VCaP (cell line): ENCODE data around the gene ELK3.

Experiments
- H3K27ac ChIP-seq: fragments of 450-650 bp; 2 replicates; pipeline ENCODE4 v1.5.1; 2017
- CTCF ChIP-seq: fragments of 450-650 bp; conservative IDR thresholded peaks from 2 replicates; pipeline ENCODE4 v1.5.1; 2017; ENCODE audit warnings: mild to moderate bottlenecking, moderate library complexity

ELK3 gene

DNA sequence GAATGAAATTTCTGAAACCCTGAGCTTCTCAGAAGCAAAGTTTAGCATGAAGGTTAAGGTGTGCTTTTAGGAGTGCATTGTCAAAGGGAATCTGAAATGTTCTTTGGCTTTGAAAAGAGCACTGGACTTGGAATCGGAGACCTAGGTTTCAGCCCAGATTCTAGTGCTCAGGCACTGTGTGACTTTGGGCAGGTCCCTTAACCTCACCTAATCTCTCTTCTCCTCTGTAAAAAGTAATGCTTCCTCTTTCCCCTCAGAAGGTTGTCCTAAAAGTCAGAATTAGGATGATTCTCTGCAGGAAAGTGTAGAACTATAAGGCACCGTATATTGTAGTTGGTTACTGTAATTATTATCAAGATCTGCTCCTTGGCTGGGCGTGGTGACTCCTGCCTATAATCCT is 38.0 kb upstream of the ELK3 start:
- TF ChIP-seq CTCF, result no peak
- H3K27ac ChIP-seq, result no peak overlapping the region

DNA sequence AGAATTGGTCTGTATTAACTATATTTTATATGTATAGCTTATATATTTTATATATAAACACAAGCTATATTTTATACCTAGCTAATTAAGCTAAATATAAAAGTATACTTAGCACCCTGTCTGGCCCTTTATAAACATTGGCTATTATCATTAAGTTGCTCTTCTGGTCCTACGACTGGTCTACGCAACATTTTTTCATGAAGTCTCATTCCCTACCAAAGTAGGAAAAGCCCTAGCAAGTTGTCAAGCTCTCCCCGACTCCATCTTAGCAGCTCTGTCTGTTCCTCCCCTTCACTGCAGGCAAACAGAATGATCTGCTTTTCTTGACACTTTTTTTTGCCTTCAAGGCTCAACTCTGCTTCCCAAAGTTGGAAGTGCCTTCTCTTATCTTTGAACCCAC is 36.7 kb upstream of the ELK3 start:
- no peak for TF ChIP-seq CTCF
- no peak overlapping the region for H3K27ac ChIP-seq

GRCh38 chr12:96164951-96165811 is 29.0 kb upstream of the ELK3 start:
- H3K27ac ChIP-seq, result no peak overlapping the region
- TF ChIP-seq CTCF, result no peak

- TF ChIP-seq CTCF, result no peak
- H3K27ac ChIP-seq, result no peak overlapping the region
These were observed 27.4 kb upstream of the ELK3 start for GRCh38 chr12:96166765-96167164.

DNA sequence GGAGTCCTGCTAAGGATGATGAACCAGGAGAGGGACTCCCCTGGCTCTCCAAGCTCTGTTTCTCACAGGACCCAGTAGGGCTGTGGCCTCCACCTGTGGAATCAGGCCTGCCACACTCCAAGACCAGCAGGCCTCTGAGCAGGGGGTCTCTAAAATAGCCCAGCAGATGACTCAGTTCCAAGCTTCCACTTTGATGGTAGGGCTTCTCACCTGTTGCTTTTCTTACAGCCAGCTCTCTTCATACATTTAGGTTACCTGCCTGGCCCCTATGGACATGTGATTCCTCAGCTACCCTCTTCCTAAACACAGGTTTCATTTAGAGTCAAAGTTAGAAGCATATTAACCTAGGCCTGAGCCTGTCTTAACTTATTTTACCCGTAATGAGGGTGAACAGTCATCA is 26.7 kb upstream of the ELK3 start:
- no peak overlapping the region for H3K27ac ChIP-seq
- no peak for TF ChIP-seq CTCF

- no peak for TF ChIP-seq CTCF
These were observed 23.8 kb upstream of the ELK3 start for GRCh38 chr12:96170328-96170727.

DNA sequence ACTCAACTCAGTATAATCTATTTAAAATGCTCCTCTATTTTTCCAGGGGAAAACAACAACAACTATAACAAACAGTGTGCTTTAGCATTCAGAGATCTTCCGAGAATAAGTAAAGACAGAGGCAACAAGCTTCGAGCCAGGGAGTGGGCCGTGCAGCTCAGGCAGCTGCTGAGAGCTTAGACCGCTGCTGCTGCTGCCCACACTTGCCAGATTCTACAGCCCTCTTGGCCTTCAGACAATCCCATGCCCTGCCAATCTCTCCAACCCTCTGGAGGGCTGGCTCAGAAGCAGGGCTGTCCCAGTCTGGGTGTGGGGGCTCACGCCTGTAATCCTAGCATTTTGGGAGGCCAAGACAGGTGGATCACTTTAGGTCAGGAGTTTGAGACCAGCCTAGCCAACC is 23.4 kb upstream of the ELK3 start:
- no peak for TF ChIP-seq CTCF

More at GRCh38 chr12:96170328-96170727, 23.8 kb upstream of the ELK3 start:
- no peak overlapping the region for H3K27ac ChIP-seq

More for the DNA sequence above, 23.4 kb upstream of the ELK3 start:
- H3K27ac ChIP-seq, result no peak overlapping the region
